Measurements from ENCODE around the gene MAPK4.

MAPK4 gene

DNA sequence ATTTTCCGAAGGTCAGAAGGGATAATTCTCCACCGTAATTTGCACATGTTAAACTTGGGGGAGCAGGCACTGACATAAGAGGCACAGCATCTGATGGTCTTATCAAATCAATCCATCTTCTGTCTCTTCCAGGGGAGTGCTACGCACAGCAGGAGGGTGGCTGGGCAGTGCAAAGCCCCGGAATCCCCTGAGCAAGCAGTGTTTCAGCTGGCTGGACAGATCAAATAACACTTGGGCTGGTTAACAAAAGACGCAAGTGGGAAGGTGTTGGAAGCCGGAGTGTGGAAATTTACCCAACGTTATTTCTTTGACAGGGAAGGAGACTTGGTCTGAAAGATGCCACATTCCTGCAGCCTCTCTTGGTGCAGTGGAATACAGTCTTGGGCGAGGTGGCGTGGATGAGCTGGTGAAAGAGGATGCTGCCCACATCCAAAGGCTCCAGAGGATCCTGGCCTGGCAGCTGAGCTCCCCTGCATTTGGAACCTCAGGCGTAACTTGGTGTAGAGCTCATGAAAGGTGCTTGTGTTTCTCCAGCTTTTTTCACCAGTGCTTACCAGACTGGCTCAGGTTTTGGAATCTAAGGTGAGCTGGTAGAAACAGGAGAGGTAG, 103.0 kb downstream of the MAPK4 start:
- Histone ChIP-seq H3K9ac (ENCODE audit: low read length in 2 of 2) (no peak overlapping the region), H3K9me3 (ENCODE audit: control insufficient read depth in 2 of 2, low read length in 2 of 2) (no peaks in the 10 kb centered on the region), H3K36me3 (ENCODE audit: control insufficient read depth in 2 of 2, insufficient read depth in 2 of 2, low read length in 2 of 2) (peaks cover 4% of the 10 kb centered on the region in 2 donors), H3K4me1 (ENCODE audit: control insufficient read depth, insufficient read depth, low read length) (peaks cover 30% of the 10 kb centered on the region), H3K27ac (ENCODE audit: low read length) (no peak overlapping the region), H3K4me3 (ENCODE audit: low read length in 2 of 2) (no peak overlapping the region), H3K27me3 (ENCODE audit: control insufficient read depth in 1 of 2, insufficient read depth in 2 of 2, low read length in 2 of 2) (no peaks in the 10 kb centered on the region)

DNA sequence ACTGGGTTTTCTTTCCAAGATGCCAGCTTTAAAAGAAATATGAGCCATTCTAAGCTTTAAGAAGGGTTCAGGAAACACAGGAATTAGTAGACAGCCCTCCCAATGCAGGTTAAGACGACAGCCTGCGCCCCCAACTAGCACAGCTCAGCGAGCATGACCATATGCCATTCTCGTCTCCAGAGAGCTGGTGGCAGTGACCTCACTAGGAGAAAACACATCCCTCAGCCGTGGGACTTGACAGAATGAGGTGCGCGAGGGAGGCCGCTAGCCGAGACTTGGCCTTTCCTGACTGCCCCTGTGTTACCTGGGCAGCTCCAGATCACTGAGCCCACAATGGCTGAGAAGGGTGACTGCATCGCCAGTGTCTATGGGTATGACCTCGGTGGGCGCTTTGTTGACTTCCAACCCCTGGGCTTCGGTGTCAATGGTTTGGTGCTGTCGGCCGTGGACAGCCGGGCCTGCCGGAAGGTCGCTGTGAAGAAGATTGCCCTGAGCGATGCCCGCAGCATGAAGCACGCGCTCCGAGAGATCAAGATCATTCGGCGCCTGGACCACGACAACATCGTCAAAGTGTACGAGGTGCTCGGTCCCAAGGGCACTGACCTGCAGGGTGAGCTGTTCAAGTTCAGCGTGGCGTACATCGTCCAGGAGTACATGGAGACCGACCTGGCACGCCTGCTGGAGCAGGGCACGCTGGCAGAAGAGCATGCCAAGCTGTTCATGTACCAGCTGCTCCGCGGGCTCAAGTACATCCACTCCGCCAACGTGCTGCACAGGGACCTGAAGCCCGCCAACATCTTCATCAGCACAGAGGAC, 103.9 kb downstream of the MAPK4 start:
- H3K27me3 ChIP-seq (ENCODE audit: control insufficient read depth in 1 of 2, insufficient read depth in 2 of 2, low read length in 2 of 2): no peaks in the 10 kb centered on the region
- peaks cover 21% of the 10 kb centered on the region for H3K4me1 ChIP-seq (ENCODE audit: control insufficient read depth, insufficient read depth, low read length)
- H3K36me3 ChIP-seq (ENCODE audit: control insufficient read depth in 2 of 2, insufficient read depth in 2 of 2, low read length in 2 of 2): peaks cover 4% of the 10 kb centered on the region in 2 donors
- H3K4me3 ChIP-seq (ENCODE audit: low read length in 2 of 2): no peak overlapping the region
- no peak overlapping the region for H3K9ac ChIP-seq (ENCODE audit: low read length in 2 of 2)
- no peak overlapping the region for H3K27ac ChIP-seq (ENCODE audit: low read length)
- no peaks in the 10 kb centered on the region for H3K9me3 ChIP-seq (ENCODE audit: control insufficient read depth in 2 of 2, low read length in 2 of 2)

DNA sequence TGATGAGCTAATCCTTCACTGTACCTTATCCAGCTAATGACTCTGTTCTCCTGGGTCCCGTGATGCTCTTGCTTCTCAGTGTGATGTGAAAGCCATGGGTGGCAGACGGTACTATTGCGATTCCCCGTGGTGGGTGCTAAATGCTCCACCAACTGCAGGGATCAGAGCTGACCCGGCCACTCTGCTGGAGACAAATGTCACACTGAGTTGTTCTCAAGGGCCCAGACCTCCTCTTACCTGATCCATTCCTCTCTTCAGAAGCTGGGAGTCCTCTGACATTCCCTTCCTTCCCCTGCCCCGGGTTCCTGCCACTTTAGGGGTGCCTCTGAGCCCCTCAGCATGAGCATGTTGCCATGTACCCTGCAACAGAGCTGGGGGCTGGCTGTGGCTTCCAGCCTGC, 105.1 kb downstream of the MAPK4 start:
- Histone ChIP-seq H3K36me3 (ENCODE audit: control insufficient read depth in 2 of 2, insufficient read depth in 2 of 2, low read length in 2 of 2) (peaks cover 4% of the 10 kb centered on the region in 2 donors), H3K9ac (ENCODE audit: low read length in 2 of 2) (no peak overlapping the region), H3K4me3 (ENCODE audit: low read length in 2 of 2) (no peak overlapping the region), H3K9me3 (ENCODE audit: control insufficient read depth in 2 of 2, low read length in 2 of 2) (no peaks in the 10 kb centered on the region), H3K27me3 (ENCODE audit: control insufficient read depth in 1 of 2, insufficient read depth in 2 of 2, low read length in 2 of 2) (no peaks in the 10 kb centered on the region), H3K4me1 (ENCODE audit: control insufficient read depth, insufficient read depth, low read length) (peaks cover 13% of the 10 kb centered on the region), H3K27ac (ENCODE audit: low read length) (no peak overlapping the region)

DNA sequence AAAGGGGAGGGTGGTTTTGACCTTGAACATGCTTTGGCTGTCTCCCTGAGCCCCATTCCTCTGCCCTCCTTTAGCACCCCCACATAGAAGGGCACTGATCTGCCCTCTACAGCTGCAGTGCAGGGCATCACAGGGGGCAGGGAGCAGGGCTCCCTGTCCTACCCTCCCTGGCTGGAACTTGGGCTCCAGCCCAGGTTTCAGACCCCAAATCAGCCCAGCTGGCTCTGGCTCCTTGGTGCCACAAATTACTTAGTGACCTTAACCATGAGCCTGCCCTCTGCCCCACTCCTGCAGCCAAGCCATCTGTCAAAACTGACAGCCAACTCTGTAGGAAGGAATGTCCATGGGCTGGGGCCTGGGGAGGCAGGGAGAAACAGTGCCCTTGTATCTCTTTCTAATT, 105.6 kb downstream of the MAPK4 start:
- Histone ChIP-seq H3K27me3 (ENCODE audit: control insufficient read depth in 1 of 2, insufficient read depth in 2 of 2, low read length in 2 of 2) (no peaks in the 10 kb centered on the region), H3K9me3 (ENCODE audit: control insufficient read depth in 2 of 2, low read length in 2 of 2) (no peaks in the 10 kb centered on the region), H3K36me3 (ENCODE audit: control insufficient read depth in 2 of 2, insufficient read depth in 2 of 2, low read length in 2 of 2) (peaks cover 4% of the 10 kb centered on the region in 2 donors), H3K9ac (ENCODE audit: low read length in 2 of 2) (no peak overlapping the region), H3K4me1 (ENCODE audit: control insufficient read depth, insufficient read depth, low read length) (peaks cover 13% of the 10 kb centered on the region), H3K4me3 (ENCODE audit: low read length in 2 of 2) (no peak overlapping the region), H3K27ac (ENCODE audit: low read length) (no peak overlapping the region)

DNA sequence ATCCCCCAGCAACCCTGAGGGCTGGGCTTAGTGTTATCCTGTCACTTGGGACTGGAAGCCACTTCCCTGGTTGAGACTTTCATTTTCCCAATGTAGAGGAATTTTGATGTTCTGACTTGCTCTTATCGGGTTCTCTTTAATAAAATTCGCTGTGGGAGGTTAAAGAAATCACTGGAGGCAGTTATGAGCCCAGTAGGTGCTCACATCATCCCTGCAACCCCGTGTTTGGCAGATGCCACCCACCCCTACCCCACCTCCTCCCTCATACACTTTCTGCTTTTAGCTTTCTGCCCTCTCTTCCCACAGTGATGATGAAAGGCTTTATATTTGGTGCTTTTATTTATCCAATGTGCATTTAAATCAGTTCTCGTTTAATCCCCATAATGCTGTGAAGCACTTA, 106.6 kb downstream of the MAPK4 start:
- H3K9me3 ChIP-seq (ENCODE audit: control insufficient read depth in 2 of 2, low read length in 2 of 2): no peaks in the 10 kb centered on the region
- no peaks in the 10 kb centered on the region for H3K27me3 ChIP-seq (ENCODE audit: control insufficient read depth in 1 of 2, insufficient read depth in 2 of 2, low read length in 2 of 2)
- peaks cover 13% of the 10 kb centered on the region for H3K4me1 ChIP-seq (ENCODE audit: control insufficient read depth, insufficient read depth, low read length)
- peaks cover 4% of the 10 kb centered on the region in 2 donors for H3K36me3 ChIP-seq (ENCODE audit: control insufficient read depth in 2 of 2, insufficient read depth in 2 of 2, low read length in 2 of 2)
- H3K27ac ChIP-seq (ENCODE audit: low read length): no peak overlapping the region
- no peak overlapping the region for H3K9ac ChIP-seq (ENCODE audit: low read length in 2 of 2)
- H3K4me3 ChIP-seq (ENCODE audit: low read length in 2 of 2): no peak overlapping the region

DNA sequence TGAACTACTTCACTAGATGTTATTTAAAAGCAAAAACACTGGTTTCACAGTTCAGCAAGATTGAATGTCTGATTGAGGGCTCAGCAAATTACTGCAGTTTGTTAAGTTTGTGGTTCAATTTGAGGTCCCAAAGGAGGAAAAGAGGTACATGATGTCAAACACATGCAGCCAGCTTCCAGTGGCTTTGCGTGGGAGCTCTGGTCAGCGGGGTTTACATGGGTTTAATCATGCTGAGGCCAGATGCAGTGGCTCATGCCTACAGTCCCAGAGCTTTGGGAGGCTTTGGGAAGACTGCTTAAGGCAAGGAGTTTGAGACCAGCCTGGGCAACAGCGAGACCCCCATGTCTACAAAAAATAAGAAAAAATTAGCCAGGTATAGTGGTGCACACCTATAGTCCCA, 111.5 kb downstream of the MAPK4 start:
- Histone ChIP-seq H3K36me3 (ENCODE audit: control insufficient read depth in 2 of 2, insufficient read depth in 2 of 2, low read length in 2 of 2) (no peaks in the 10 kb centered on the region), H3K4me3 (ENCODE audit: low read length in 2 of 2) (no peak overlapping the region), H3K4me1 (ENCODE audit: control insufficient read depth, insufficient read depth, low read length) (peaks cover 2% of the 10 kb centered on the region), H3K27me3 (ENCODE audit: control insufficient read depth in 1 of 2, insufficient read depth in 2 of 2, low read length in 2 of 2) (no peaks in the 10 kb centered on the region), H3K27ac (ENCODE audit: low read length) (no peak overlapping the region), H3K9ac (ENCODE audit: low read length in 2 of 2) (no peak overlapping the region), H3K9me3 (ENCODE audit: control insufficient read depth in 2 of 2, low read length in 2 of 2) (no peaks in the 10 kb centered on the region)

DNA sequence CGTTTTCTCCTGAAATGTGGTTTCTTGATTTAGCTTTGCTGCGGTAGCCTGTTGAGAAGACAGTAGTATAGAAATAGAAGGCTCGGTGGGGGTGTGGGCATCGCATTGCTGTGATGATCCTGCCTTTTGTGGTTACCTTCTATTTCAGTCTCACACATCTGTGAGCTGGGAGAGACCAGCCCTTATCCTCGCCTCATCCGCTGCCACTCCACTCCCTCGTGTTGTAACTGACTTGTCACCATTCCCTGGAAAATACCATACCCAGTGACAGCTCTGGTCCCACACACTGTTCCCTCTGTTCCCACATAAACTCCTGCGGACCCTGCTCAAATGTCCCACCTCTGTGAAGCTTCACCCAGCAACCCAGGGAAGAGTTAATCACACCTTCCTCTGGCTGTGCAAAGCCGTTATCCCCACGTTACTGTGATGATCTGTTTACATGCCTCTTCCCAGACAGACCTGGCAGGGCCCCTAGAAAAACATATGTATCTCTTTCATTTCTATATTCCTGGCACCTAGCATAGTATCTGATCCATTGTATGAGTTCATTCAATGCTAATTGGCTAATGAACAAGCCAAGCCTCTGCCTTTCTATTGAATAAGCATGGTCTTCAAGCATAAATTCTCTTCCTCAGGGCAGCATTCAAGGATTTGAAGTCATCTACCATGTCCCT, 114.6 kb downstream of the MAPK4 start:
- H3K4me1 ChIP-seq (ENCODE audit: control insufficient read depth, insufficient read depth, low read length): peaks cover 2% of the 10 kb centered on the region
- no peak overlapping the region for H3K9ac ChIP-seq (ENCODE audit: low read length in 2 of 2)
- no peaks in the 10 kb centered on the region for H3K9me3 ChIP-seq (ENCODE audit: control insufficient read depth in 2 of 2, low read length in 2 of 2)
- H3K4me3 ChIP-seq (ENCODE audit: low read length in 2 of 2): no peak overlapping the region
- H3K36me3 ChIP-seq (ENCODE audit: control insufficient read depth in 2 of 2, insufficient read depth in 2 of 2, low read length in 2 of 2): no peaks in the 10 kb centered on the region
- no peaks in the 10 kb centered on the region for H3K27me3 ChIP-seq (ENCODE audit: control insufficient read depth in 1 of 2, insufficient read depth in 2 of 2, low read length in 2 of 2)
- H3K27ac ChIP-seq (ENCODE audit: low read length): no peak overlapping the region

DNA sequence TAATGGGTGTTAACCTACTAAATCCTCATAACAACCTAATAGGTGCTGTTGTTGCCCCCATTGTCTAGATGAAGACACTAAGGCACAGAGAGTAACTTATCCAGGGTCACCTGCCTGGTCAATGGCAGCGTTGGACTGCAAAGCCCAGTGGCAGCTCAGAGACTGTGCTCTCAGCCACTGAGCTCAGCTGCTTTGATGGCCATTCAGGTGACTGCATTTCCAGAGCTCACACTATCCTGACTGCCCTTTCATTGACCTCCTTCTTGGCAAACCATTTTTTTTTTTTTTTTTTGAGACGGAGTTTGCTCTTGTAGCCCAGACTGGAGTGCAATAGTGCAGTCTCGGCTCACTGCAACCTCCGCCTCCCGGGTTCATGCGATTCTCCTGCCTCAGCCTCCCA, 115.2 kb downstream of the MAPK4 start:
- Histone ChIP-seq H3K27ac (ENCODE audit: low read length) (no peak overlapping the region), H3K36me3 (ENCODE audit: control insufficient read depth in 2 of 2, insufficient read depth in 2 of 2, low read length in 2 of 2) (no peaks in the 10 kb centered on the region), H3K4me3 (ENCODE audit: low read length in 2 of 2) (no peak overlapping the region), H3K27me3 (ENCODE audit: control insufficient read depth in 1 of 2, insufficient read depth in 2 of 2, low read length in 2 of 2) (no peaks in the 10 kb centered on the region), H3K9me3 (ENCODE audit: control insufficient read depth in 2 of 2, low read length in 2 of 2) (no peaks in the 10 kb centered on the region), H3K4me1 (ENCODE audit: control insufficient read depth, insufficient read depth, low read length) (peaks cover 2% of the 10 kb centered on the region), H3K9ac (ENCODE audit: low read length in 2 of 2) (no peak overlapping the region)

DNA sequence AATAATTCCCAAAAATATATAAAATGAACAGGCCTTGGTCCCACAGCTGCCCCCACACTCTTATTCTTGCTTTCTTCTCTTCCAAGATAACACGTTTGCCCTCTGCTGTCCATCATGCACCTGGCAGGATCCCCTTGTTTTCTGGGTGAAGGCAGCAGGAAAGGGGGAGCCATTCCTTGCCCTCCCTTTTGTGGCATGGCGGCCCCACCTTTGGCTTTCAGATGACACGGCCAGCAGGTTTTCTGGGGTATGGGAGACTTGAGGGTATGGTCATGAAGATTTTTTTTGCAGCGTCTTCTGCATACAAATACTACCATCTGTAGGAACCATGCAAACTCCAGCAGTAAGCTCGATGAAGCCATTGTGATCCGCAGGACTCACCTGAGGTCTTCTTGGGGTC, 118.8 kb downstream of the MAPK4 start:
- no peaks in the 10 kb centered on the region for H3K27me3 ChIP-seq (ENCODE audit: control insufficient read depth in 1 of 2, insufficient read depth in 2 of 2, low read length in 2 of 2)
- no peaks in the 10 kb centered on the region for H3K36me3 ChIP-seq (ENCODE audit: control insufficient read depth in 2 of 2, insufficient read depth in 2 of 2, low read length in 2 of 2)
- no peak overlapping the region for H3K27ac ChIP-seq (ENCODE audit: low read length)
- no peak overlapping the region for H3K4me3 ChIP-seq (ENCODE audit: low read length in 2 of 2)
- no peaks in the 10 kb centered on the region for H3K9me3 ChIP-seq (ENCODE audit: control insufficient read depth in 2 of 2, low read length in 2 of 2)
- H3K4me1 ChIP-seq (ENCODE audit: control insufficient read depth, insufficient read depth, low read length): no peaks in the 10 kb centered on the region
- no peak overlapping the region for H3K9ac ChIP-seq (ENCODE audit: low read length in 2 of 2)

DNA sequence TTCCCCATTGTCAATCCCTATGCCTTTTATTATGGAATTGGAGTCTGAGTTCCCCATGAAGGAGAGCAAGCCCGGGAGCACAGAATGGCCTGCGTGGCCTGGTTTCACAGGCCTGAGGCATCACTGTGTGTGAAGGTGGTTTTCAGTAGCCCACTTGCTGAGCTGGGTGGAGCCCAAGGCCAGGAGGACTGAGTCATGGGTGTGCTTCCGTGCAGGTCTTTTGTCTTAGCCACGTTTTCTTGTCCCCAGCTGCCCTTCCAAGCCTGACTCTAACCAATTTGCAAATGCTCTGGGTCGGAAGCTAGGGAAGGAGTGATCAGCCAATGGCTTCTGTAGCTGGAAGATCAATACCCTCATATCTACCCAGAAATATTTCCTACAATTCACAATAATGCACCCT, 119.2 kb downstream of the MAPK4 start:
- Histone ChIP-seq H3K4me1 (ENCODE audit: control insufficient read depth, insufficient read depth, low read length) (no peaks in the 10 kb centered on the region), H3K27ac (ENCODE audit: low read length) (no peak overlapping the region), H3K4me3 (ENCODE audit: low read length in 2 of 2) (no peak overlapping the region), H3K9me3 (ENCODE audit: control insufficient read depth in 2 of 2, low read length in 2 of 2) (no peaks in the 10 kb centered on the region), H3K27me3 (ENCODE audit: control insufficient read depth in 1 of 2, insufficient read depth in 2 of 2, low read length in 2 of 2) (no peaks in the 10 kb centered on the region), H3K36me3 (ENCODE audit: control insufficient read depth in 2 of 2, insufficient read depth in 2 of 2, low read length in 2 of 2) (no peaks in the 10 kb centered on the region), H3K9ac (ENCODE audit: low read length in 2 of 2) (no peak overlapping the region)

DNA sequence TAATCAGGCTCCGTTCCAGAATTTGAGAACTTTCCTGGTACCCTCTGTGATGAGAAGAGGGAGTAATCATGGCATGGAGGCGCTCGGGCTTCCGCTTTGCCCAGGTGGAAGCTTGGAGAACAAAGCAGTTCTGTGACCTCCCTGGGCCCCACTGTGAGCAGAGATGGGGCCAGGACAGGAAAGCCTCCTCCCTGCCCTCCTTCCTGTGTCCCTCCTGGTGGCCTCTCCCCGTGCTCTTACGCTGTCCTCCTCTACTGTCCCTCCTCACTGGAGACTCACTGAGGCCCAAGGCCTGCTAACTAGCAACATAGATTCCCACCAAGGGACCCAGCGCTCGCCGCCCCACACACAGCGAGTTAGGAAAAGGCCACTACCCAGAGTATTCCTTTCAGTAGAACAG, 119.8 kb downstream of the MAPK4 start:
- Histone ChIP-seq H3K4me3 (ENCODE audit: low read length in 2 of 2) (no peak overlapping the region), H3K27ac (ENCODE audit: low read length) (no peak overlapping the region), H3K4me1 (ENCODE audit: control insufficient read depth, insufficient read depth, low read length) (no peaks in the 10 kb centered on the region), H3K9me3 (ENCODE audit: control insufficient read depth in 2 of 2, low read length in 2 of 2) (no peaks in the 10 kb centered on the region), H3K9ac (ENCODE audit: low read length in 2 of 2) (no peak overlapping the region), H3K27me3 (ENCODE audit: control insufficient read depth in 1 of 2, insufficient read depth in 2 of 2, low read length in 2 of 2) (no peaks in the 10 kb centered on the region), H3K36me3 (ENCODE audit: control insufficient read depth in 2 of 2, insufficient read depth in 2 of 2, low read length in 2 of 2) (no peaks in the 10 kb centered on the region)
